GM21737 (cell line): ENCODE data around the gene TPST1.
"Not testable (repeated sequence)": the region's sequence is repeated elsewhere in the genome, so short reads cannot be mapped to it uniquely, and the experiment has no call there.

Experiments used
- ATAC-seq: cut with Tn5 transposase; IDR thresholded peaks from one replicate; pipeline ENCODE4 v1.9.1; 2021; ENCODE audit warnings: mild to moderate bottlenecking, moderate library complexity; ENCODE audit not compliant: unreplicated experiment

The TPST1 gene

DNA sequence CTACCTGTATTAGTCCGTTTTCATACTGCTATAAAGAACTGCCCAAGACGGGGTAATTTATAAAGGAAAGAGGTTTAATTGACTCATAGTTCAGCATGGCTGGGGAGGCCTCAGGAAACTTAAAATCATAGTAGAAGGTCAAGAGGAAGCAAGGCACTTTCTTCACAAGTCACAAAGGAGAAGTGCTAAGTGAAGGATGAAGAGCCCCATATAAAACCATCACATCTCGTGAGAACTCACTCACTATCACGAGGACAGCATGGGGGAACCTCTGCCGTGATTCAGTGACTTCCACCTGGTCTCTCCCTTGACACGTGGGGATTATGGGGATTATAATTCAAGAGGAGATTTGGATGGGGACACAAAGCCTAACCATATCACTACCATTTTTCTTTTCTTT lies 119.9 kb downstream of the TPST1 start:
- not testable (repeated sequence) for ATAC-seq

DNA sequence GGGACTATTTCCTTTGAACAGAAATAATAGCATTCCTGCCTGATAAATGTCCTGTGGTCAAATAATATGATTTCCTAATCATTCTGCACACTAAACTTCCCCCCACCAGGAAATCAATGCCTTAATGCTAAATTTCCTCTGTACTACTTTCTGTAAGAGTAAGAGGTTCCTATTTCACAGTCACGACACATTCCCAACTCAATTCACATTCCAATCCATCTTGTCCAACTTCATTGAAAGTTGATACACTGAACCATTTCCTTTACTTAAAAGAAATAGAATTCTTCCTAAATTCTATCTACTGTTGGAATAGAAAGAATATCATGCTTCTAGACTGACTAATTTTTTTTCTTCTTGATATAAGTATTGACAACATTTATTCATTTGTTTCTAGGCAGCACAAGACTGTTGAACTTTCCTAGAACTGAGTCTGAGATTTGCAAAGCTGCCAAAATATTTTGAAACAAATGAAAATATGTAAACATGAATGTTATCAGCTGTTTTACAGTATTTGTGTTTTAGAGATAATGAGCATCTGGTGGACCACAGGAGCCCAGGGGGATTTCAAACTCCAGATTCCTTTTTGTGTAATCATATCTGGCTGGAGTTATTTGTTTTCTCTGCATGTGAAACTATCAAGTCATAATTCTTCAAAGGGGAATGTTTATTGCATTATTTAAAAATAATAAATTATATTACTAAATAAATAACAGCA lies 121.5 kb downstream of the TPST1 start:
- no peak for ATAC-seq

- ATAC-seq: no peak
These were observed 125.8 kb downstream of the TPST1 start for GRCh38 chr7:66330961-66331360.

- ATAC-seq: no peak
These were observed 126.7 kb downstream of the TPST1 start for GRCh38 chr7:66331883-66332282.

DNA sequence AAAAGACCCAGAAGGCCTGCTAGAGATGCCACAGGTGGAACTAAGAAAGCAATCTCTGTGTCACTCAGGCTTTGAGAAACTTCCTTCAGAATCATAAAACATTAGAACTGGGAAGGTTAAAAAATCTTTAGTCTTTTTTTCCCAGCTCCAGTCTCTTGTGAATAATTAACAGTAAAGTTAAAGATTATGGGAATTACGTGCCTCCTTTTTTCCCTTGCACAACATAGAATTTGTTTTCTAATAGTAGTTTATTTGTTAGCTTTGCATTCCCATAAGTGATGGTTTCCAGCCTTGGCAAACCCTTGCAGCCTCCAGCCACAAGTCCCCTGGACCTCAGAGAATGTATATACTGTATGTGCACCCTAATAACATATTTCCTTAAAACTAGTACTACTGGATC lies 128.3 kb downstream of the TPST1 start:
- ATAC-seq: no peak

GRCh38 chr7:66335318-66335717 lies 130.2 kb downstream of the TPST1 start:
- ATAC-seq: no peak

DNA sequence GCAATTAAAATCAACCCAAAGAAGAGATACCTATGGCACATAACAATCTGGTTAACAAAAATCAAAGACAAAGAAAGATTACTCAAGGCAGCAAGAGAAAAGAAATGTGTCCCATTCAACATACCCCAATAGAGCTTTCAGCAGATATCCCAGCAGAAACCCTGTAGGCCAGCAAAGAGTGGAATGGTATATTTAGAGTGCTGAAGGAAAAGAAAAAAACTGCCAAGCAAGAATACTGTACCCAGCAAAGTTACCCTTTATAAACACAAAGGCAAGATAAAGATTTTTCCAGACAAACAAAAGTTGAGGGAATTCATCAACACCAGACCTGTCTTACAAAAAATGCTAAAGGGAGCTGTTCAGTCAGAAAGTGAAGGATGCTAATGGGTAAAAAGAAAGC lies 131.6 kb downstream of the TPST1 start:
- no peak for ATAC-seq

- no peak for ATAC-seq
These were observed 134.0 kb downstream of the TPST1 start for GRCh38 chr7:66339141-66339540.

GRCh38 chr7:66344166-66344565 lies 139.0 kb downstream of the TPST1 start:
- no peak for ATAC-seq

DNA sequence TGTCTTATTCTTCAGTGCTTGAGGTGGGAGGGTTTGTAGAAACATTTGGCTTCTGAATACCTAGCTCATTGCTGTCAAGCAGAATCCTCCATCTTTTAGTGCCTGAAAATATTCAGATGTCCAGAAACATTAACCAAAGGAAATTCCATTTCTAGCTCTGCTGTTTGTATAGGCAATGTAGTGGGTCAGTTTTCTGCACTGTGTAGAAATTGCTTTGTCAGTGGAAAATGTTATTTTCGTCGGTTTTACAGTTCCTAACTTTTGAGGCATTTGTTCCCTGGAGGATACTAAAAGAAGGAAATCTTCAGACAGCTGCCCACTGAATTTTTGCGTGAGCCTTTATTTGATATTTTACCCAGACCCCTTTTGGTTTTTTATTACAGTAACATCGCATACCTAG lies 143.4 kb downstream of the TPST1 start:
- no peak for ATAC-seq

- no peak for ATAC-seq
These were observed 143.8 kb downstream of the TPST1 start for GRCh38 chr7:66348959-66349358.

DNA sequence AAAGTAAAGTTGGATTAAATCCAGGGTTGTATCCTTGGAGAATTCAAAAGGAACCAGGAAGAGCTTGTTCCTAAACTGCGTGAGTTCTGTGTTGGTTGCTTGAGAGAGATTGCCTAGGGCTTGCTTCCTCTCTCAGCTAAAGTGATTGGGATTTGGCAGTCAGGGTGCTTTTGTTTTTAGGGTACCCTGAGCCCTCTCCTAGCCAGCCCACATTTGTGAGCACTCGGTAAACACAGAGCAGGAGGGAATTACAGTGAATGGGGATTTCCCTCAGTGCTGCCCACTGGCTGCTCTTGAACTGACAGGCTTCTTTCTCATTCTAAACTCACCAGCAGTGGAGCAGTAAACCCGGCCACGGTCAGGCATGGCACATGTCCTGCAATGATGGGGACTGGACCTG lies 146.9 kb downstream of the TPST1 start:
- ATAC-seq: no peak

- no peak for ATAC-seq
These were observed 148.4 kb downstream of the TPST1 start for GRCh38 chr7:66353547-66353946.

GRCh38 chr7:66355756-66356155 lies 150.6 kb downstream of the TPST1 start:
- ATAC-seq: no peak

GRCh38 chr7:66356277-66356721 lies 151.2 kb downstream of the TPST1 start:
- ATAC-seq: no peak

DNA sequence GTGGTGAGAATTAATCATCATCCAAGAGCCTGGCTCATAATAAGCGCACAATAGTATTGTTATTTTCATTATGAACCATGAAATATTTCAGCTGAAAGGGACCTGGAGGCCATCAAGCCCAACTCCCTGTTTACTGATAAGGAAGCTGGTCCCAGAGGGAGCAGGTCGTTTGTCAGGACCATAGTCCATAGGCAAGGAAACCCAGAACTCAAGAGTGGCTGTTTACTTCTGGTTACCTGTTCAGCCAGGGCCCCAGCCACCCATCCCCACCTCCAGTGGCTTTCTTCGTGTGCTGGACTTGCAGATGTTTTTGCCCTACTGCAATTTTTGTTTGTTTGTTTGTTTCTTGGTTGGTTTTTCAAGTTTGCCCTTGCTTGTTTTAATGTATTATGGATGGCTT lies 152.0 kb downstream of the TPST1 start:
- ATAC-seq: no peak

DNA sequence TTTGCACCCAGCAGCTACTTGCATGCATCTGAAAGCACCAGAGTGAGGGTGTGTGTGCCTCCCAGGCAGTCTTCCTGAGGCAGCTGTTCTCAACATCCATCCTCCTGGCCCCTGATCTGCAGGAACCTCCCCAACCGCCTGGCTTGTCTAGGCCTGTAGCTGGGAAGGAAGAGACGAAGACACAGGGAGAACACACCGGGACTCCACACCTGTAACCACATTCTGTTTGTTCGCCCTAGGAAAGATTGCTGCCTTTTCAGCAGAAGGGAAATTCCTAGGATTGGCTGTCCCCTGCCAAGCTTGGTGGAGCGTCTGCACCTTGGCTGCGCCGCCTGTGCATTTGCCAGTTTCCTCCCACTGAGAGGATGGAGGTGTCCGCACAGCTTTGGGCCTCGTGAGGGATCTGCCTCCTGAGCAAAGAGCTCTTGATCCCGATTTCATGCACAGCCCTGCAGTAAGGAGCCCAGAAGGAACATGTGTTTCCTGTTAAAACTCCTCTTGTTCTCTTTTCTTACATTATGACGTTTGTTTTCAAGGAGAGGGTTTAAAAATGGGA lies 154.6 kb downstream of the TPST1 start:
- ATAC-seq: no peak

- ATAC-seq: no peak
These were observed 157.0 kb downstream of the TPST1 start for GRCh38 chr7:66362136-66362535.

- no peak for ATAC-seq
These were observed 158.5 kb downstream of the TPST1 start for GRCh38 chr7:66363635-66364034.

- ATAC-seq: not testable (repeated sequence)
These were observed 159.9 kb downstream of the TPST1 start for GRCh38 chr7:66365031-66365430.

DNA sequence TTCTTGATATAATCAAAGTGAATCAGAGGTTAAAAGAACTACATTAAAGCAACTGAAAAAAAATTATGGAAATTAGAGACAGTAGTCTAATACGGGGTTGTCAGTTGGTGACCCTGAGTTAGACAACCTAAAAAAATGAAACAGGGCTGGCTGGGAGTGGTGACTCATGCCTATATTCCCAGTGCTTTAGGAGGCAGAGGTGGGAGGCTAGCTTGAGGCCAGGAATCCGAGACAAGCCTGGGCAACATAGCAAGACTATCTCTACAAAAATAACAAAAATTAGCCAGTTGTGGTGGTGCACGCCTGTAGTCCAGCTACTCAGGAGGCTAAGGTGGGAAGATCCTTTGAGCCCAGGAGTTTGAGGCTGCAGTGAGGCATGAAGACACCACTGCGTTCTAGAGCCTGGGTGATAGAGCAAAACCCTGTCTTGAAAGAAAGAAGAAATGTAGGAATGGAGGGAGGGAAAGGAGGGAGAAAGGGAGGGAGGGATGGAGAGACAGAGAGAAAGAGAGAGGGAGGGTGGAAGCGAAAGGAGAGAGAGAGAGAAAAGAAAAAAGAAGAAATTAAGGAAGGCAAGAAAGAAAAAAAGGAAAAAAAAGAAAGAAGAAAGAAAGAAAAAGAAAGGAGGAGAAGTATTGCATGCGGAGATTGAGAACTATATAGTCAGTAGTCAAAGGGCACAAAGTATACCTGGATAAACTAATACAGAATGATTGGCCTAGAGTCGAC lies 166.1 kb downstream of the TPST1 start:
- ATAC-seq: no peak
